ENCODE results near the gene GPR78.

GRCh38 chr4:8532245-8532781 lies 47.9 kb upstream of the GPR78 start:
- TF ChIP-seq POLR2A (IDR thresholded peaks at IDR 0.05): no peak
- no peak for TF ChIP-seq CTCF (IDR thresholded peaks at IDR 0.05)
- no peak for TF ChIP-seq POLR2AphosphoS5 (IDR thresholded peaks at IDR 0.05)
- no peak for TF ChIP-seq EP300 (IDR thresholded peaks at IDR 0.05)

Measured in sigmoid colon (tissue), 4 donors.